IMR-90 (cell line): ENCODE results near the gene RASGRP2. TPM values are rescaled to one million over a fixed set of nuclear protein-coding genes. Genes with fewer than 3 reads are reported as not detected.

Experiments used
- ATAC-seq: fragments of 200-7000 bp; cut with Tn5 transposase; 2 replicates; pipeline ENCODE4 v1.9.1; 2020; ENCODE audit warnings: low read depth, mild to moderate bottlenecking, moderate library complexity
- BruUV-seq: library from RNA; stranded (reverse); fragments of 400-500 nt; replicated peaks from 2 replicates; lab custom pipeline; 2021; lab: Mats Ljungman, UMichigan
- CTCF ChIA-PET: fragments of 300-600 bp; formaldehyde crosslinking; extraction: SDS; loops from one replicate; lab custom pipeline; 2021; ENCODE audit warnings: antibody characterized with exemption; lab: Yijun Ruan, JAX
- POLR2A ChIA-PET: fragments of 300-600 bp; sonication (Branson Sonifier 250); formaldehyde crosslinking; loops from one replicate; lab custom pipeline; 2022; ENCODE audit warnings: antibody characterized with exemption; ENCODE audit not compliant: unreplicated experiment; lab: Charles Lee
- DNase-seq: peaks from one replicate; pipeline ENCODE4 v3.0.0; 2013
- H2AFZ ChIP-seq: replicated peaks from 2 replicates; pipeline ENCODE3; 2013; ENCODE audit warnings: low read length, mild to moderate bottlenecking; ENCODE audit not compliant: poor library complexity
- H2AK5ac ChIP-seq: 2 replicates; pipeline ENCODE4 v1.6.1; 2013; ENCODE audit warnings: low read depth, low read length, inconsistent platforms
- H2AK9ac ChIP-seq: replicated peaks from 2 replicates; pipeline ENCODE3; 2013; ENCODE audit warnings: mild to moderate bottlenecking, low read depth, low read length, moderate library complexity; ENCODE audit not compliant: poor library complexity
- H2BK120ac ChIP-seq: 2 replicates; pipeline ENCODE4 v1.6.1; 2013; ENCODE audit warnings: low read depth, low read length, inconsistent platforms
- H2BK15ac ChIP-seq: 3 replicates; pipeline ENCODE4 v1.6.1; 2013; ENCODE audit warnings: low read depth, low read length, inconsistent platforms
- H2BK20ac ChIP-seq: 2 replicates; pipeline ENCODE4 v1.6.1; 2013; ENCODE audit warnings: low read depth, mild to moderate bottlenecking, inconsistent platforms, low read length, moderate library complexity
- H2BK5ac ChIP-seq: 2 replicates; pipeline ENCODE4 v1.6.1; 2013; ENCODE audit warnings: mild to moderate bottlenecking, low read depth, low read length, inconsistent platforms; ENCODE audit not compliant: poor library complexity, severe bottlenecking
- H3K14ac ChIP-seq: replicated peaks from 2 replicates; pipeline ENCODE4 v1.6.1; 2013; ENCODE audit warnings: low read depth, low read length, inconsistent platforms
- H3K18ac ChIP-seq: 2 replicates; pipeline ENCODE4 v1.6.1; 2013; ENCODE audit warnings: low read depth, low read length, control low read depth
- H3K23ac ChIP-seq: 2 replicates; pipeline ENCODE4 v1.6.1; 2013; ENCODE audit warnings: low read depth, low read length, inconsistent platforms
- H3K27ac ChIP-seq: 2 replicates; pipeline ENCODE4 v1.5.1; 2013; ENCODE audit warnings: mild to moderate bottlenecking, control low read depth, low read length; ENCODE audit not compliant: insufficient read depth
- H3K27me3 ChIP-seq: 2 replicates; pipeline ENCODE4 v1.6.1; 2013; ENCODE audit warnings: low read length; ENCODE audit not compliant: control insufficient read depth, insufficient read depth
- H3K36me3 ChIP-seq: 2 replicates; pipeline ENCODE4 v1.6.1; 2013; ENCODE audit warnings: low read length, mixed read lengths; ENCODE audit not compliant: control insufficient read depth, insufficient read depth
- H3K4ac ChIP-seq: 2 replicates; pipeline ENCODE4 v1.6.1; 2013; ENCODE audit warnings: low read depth, low read length, inconsistent platforms
- H3K4me1 ChIP-seq: 2 replicates; pipeline ENCODE4 v1.6.1; 2013; ENCODE audit warnings: low read length, mixed read lengths; ENCODE audit not compliant: control insufficient read depth, insufficient read depth
- H3K4me2 ChIP-seq: 2 replicates; pipeline ENCODE4 v1.6.1; 2013; ENCODE audit warnings: low read depth, mild to moderate bottlenecking, control low read depth, low read length, moderate library complexity
- H3K4me3 ChIP-seq: 2 replicates; pipeline ENCODE4 v1.5.1; 2013; ENCODE audit warnings: low read depth, mild to moderate bottlenecking, control low read depth, low read length, moderate library complexity; ENCODE audit not compliant: insufficient read depth
- H3K56ac ChIP-seq: 2 replicates; pipeline ENCODE4 v1.6.1; 2013; ENCODE audit warnings: low read length, inconsistent platforms; ENCODE audit not compliant: insufficient read depth; ENCODE audit errors: extremely low read depth
- H3K79me1 ChIP-seq, 2 experiments: 2 replicates each; pipeline ENCODE4 v1.6.1; 2013; ENCODE audit warnings: low read length in 2 of 2, inconsistent platforms in 1 of 2, low read depth in 1 of 2
- H3K9ac ChIP-seq: 2 replicates; pipeline ENCODE4 v1.6.1; 2013; ENCODE audit warnings: low read depth, low read length, control low read depth
- H3K9me1 ChIP-seq: 2 replicates; pipeline ENCODE4 v1.6.1; 2013; ENCODE audit warnings: low read length, inconsistent platforms; ENCODE audit not compliant: insufficient read depth
- H3K9me3 ChIP-seq: 2 replicates; pipeline ENCODE4 v1.6.1; 2013; ENCODE audit warnings: low read length; ENCODE audit not compliant: control insufficient read depth, insufficient read depth
- H4K20me1 ChIP-seq: 2 replicates; pipeline ENCODE4 v1.6.1; 2013; ENCODE audit warnings: low read length, inconsistent platforms; ENCODE audit not compliant: insufficient read depth
- H4K5ac ChIP-seq: 2 replicates; pipeline ENCODE4 v1.6.1; 2013; ENCODE audit warnings: mild to moderate bottlenecking, low read depth, low read length, control low read depth
- H4K8ac ChIP-seq, 2 experiments: 2 replicates each; pipeline ENCODE4 v1.6.1; 2013; ENCODE audit warnings: low read depth in 2 of 2, low read length in 2 of 2, control low read depth in 1 of 2, inconsistent platforms in 1 of 2
- H4K91ac ChIP-seq: 2 replicates; pipeline ENCODE4 v1.6.1; 2013; ENCODE audit warnings: low read depth, low read length, inconsistent platforms; ENCODE audit not compliant: insufficient read depth
- CEBPB ChIP-seq: IDR thresholded peaks from 2 replicates; pipeline ENCODE4 v1.6.1; 2012; ENCODE audit warnings: low read depth, low read length, improper control_type of control experiment
- CHD1 ChIP-seq: IDR thresholded peaks from 2 replicates; pipeline ENCODE4 v1.6.1; 2012; ENCODE audit warnings: low read depth, low read length, improper control_type of control experiment
- FOS ChIP-seq: fragments of 150-350 bp; IDR thresholded peaks from 2 replicates; pipeline ENCODE4 v1.6.1; 2016; ENCODE audit warnings: low read depth, low read length
- MXI1 ChIP-seq: IDR thresholded peaks from 2 replicates; pipeline ENCODE4 v1.6.1; 2012; ENCODE audit warnings: low read depth, mild to moderate bottlenecking, low read length, moderate library complexity, borderline replicate concordance
- POLR2A ChIP-seq: IDR thresholded peaks from 2 replicates; pipeline ENCODE4 v1.6.1; 2012; ENCODE audit warnings: mild to moderate bottlenecking, low read depth, low read length
- RFX5 ChIP-seq: IDR thresholded peaks from 2 replicates; pipeline ENCODE4 v1.8.0; 2012; ENCODE audit warnings: low read depth, mild to moderate bottlenecking, low read length, moderate library complexity
- SMC3 ChIP-seq: fragments of 150-350 bp; IDR thresholded peaks from 2 replicates; pipeline ENCODE4 v1.6.1; 2016; ENCODE audit warnings: low read depth, mild to moderate bottlenecking, antibody characterized with exemption, low read length, moderate library complexity
- WGBS, 2 experiments: methylation state at CpG; one replicate each; pipeline versions ENCODE4 v1.1.5 to v1.1.7; 2013; ENCODE audit warnings: missing lambda C conversion rate in 2 of 2; ENCODE audit not compliant: insufficient read length in 1 of 2; ENCODE audit errors: extremely low coverage in 2 of 2; 5-methylcytosine and 5-hydroxymethylcytosine counted together
- dilution Hi-C: fragments of 300-500 bp; cut with HindIII; formaldehyde crosslinking; loops from one replicate; pipeline ENCODE4 v1.14.3; 2018; ENCODE audit warnings: low sequenced_read_pairs; ENCODE audit not compliant: unreplicated experiment
- in situ Hi-C: fragments of 300-500 bp; cut with MboI; formaldehyde crosslinking; loops from 3 replicates; pipeline ENCODE4 v1.14.3; 2019; ENCODE audit warnings: low sequenced_read_pairs, inconsistent platforms, mixed read lengths
- intact Hi-C: fragments of 100-400 bp; cut with micrococcal nuclease; formaldehyde crosslinking; loops from 2 replicates; pipeline ENCODE4 v1.10.0; 2022
- polyA plus RNA-seq, 3 experiments: library from polyadenylated mRNA; depleted of rRNA; stranded (reverse); fragments of >200 nt; gene quantifications; 2 replicates each; pipeline ENCODE4 v1.2.3, GENCODE V29; 2012; ENCODE audit warnings: low replicate concordance in 1 of 3
- total RNA-seq: library from RNA; depleted of rRNA; stranded (reverse); fragments of >200 nt; gene quantifications from 2 replicates; pipeline ENCODE4 v1.2.3, GENCODE V29; 2012

RASGRP2 gene
- total and polyA plus RNA-seq, 2 of the 4 experiments (the other 2 are of a cell fraction) = 1.2 TPM; not detected in 1

DNA sequence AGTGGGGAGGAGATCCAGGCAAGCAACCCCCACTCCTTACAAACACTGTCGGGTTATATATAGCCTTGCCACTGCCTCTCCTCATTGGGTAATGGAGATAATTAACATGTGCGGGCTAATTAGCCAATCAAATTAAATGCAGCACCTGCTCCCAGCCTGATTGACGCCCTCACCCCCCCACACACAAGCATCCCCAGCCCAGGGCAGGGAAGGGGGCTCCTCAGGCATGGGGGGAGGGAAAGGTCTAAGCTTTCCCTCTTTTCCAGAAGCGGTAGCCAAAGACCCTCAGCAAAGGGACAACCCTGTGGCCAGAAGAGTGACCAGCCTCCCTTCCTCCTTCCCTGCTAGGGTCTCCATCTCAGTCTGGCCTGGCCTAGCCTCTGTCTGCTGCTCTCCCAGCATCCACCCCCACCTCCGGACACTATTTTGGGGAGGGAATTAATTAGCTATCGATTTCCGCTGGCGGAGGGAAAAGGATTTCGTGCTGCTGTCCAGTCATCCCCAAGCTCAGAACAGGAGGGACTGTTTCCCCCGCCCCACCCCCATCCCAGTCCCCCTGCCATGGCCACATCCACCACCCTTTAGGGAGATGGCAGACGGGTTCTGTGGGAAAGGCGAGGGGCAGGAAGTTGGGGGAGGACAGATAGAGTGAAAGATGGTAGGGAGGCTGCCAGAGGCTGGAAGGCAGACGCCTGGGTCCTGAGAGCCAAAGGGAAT lies 28.0 kb downstream of the RASGRP2 start:
- no peak for TF ChIP-seq CHD1
- no peak for TF ChIP-seq POLR2A
- no peak for TF ChIP-seq SMC3
- TF ChIP-seq FOS = no peak
- no peak for TF ChIP-seq CEBPB
- TF ChIP-seq MXI1 = no peak
- TF ChIP-seq RFX5 = no peak
- Histone ChIP-seq H2BK5ac (no peak overlapping the region), H3K56ac (no peak overlapping the region), H4K5ac (no peak overlapping the region), H3K23ac (no peak overlapping the region), H3K27ac (no peak overlapping the region), H2AFZ (peak overlapping the region; percentile 43), H3K14ac (no peak overlapping the region), H3K9me1 (no peaks in the 10 kb centered on the region), H3K4ac (no peak overlapping the region), H4K91ac (no peak overlapping the region), H2BK20ac (no peak overlapping the region), H3K36me3 (no peaks in the 10 kb centered on the region), H3K79me1 (no peaks in the 10 kb centered on the region), H2BK120ac (no peak overlapping the region), H2BK15ac (no peak overlapping the region), H4K8ac (no peak overlapping the region), H3K4me1 (no peaks in the 10 kb centered on the region; the same call in 1 of the 2 replicates), H3K4me3 (no peak overlapping the region), H3K27me3 (peaks cover 89% of the 10 kb centered on the region), H4K20me1 (0 out of 2 replicates have a peak, but pooled peaks cover 3% of the 10 kb centered on the region), H3K9me3 (no peaks in the 10 kb centered on the region), H3K4me2 (no peak overlapping the region), H2AK9ac (no peak overlapping the region), H3K9ac (no peak overlapping the region), H3K18ac (no peak overlapping the region), H2AK5ac (no peak overlapping the region)
- ATAC-seq (no peak), DNase-seq (no peak)
- CTCF ChIA-PET = no interaction called here
- POLR2A ChIA-PET = no interaction called here
- no TSS peak for BruUV-seq
- in situ Hi-C loops = no loop called here
- intact Hi-C loops = no loop called here
- 0% methylated on average over 2 of the region's 13 CpGs; no CpG with 5 or more reads in 1 of the 2 experiments for WGBS, 2 experiments
- dilution Hi-C loops = no loop called here
